ENCODE data around the gene MAP3K2. TPM values are rescaled to one million over a fixed set of nuclear protein-coding genes. Genes with fewer than 3 reads are reported as not detected.
A peak's percentile ranks its signal among the peaks of the same experiment; 100 is the strongest.

MAP3K2 gene
- total RNA-seq, 1 donor from 2014 or later: 27.9 TPM

DNA sequence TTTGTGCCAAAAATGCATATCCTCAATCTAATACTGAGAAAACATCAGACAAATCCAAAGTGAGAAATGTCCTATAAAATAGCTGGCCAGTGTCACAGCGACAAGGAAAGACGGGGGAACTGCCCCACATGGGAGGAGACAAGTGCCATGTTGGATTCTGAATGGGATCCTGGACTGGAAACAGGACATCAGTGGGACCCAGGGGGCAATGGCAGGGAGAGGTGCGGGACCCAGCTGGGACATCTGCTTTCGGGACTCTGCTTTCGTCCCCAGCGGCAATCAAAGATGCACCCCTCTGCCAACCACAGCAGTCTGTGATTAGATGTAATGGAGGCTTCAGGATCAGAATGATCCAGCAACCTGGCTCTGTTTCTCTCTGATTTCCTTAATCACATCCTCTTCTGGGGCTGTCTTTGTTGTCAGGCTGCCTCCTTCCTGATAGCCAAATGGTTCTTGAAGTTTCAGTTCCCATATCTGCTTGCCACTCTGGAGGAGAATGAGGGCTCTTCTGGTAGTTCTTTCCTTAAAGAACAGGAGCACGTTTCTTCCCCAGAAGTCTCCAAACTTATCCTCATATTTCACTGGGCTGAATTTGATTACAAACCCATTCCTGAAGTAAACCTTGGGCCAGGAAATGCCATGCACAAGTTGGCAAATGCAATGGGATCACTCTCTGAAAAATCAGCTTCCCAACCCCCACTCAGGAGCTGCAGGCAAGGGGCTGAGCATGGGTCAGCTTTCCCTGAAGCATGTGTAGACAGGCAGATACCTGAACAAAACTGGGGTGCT is 16.9 kb upstream of the MAP3K2 start:
- DNase-seq (ENCODE audit: low read depth) (no peak), FAIRE-seq (no peak)
- no peaks in the 10 kb centered on the region for H3K27me3 ChIP-seq (ENCODE audit: control insufficient read depth, insufficient read depth, low read length)
- no peak for TF ChIP-seq CTCF (IDR thresholded peaks at IDR 0.05; ENCODE audit: insufficient read depth, low read length, severe bottlenecking)
- no peak overlapping the region for H3K4me3 ChIP-seq (ENCODE audit: low read depth, low read length)
- no peaks in the 10 kb centered on the region for H3K36me3 ChIP-seq (ENCODE audit: control insufficient read depth, insufficient read depth, low read length)

GRCh38 chr2:127403460-127403859 is 15.7 kb upstream of the MAP3K2 start:
- Histone ChIP-seq H3K36me3 (ENCODE audit: control insufficient read depth, insufficient read depth, low read length) (no peaks in the 10 kb centered on the region), H3K27me3 (ENCODE audit: control insufficient read depth, insufficient read depth, low read length) (no peaks in the 10 kb centered on the region), H3K4me3 (ENCODE audit: low read depth, low read length) (no peak overlapping the region)
- DNase-seq (ENCODE audit: low read depth) (no peak), FAIRE-seq (no peak)
- no peak for TF ChIP-seq CTCF (IDR thresholded peaks at IDR 0.05; ENCODE audit: insufficient read depth, low read length, severe bottlenecking)

DNA sequence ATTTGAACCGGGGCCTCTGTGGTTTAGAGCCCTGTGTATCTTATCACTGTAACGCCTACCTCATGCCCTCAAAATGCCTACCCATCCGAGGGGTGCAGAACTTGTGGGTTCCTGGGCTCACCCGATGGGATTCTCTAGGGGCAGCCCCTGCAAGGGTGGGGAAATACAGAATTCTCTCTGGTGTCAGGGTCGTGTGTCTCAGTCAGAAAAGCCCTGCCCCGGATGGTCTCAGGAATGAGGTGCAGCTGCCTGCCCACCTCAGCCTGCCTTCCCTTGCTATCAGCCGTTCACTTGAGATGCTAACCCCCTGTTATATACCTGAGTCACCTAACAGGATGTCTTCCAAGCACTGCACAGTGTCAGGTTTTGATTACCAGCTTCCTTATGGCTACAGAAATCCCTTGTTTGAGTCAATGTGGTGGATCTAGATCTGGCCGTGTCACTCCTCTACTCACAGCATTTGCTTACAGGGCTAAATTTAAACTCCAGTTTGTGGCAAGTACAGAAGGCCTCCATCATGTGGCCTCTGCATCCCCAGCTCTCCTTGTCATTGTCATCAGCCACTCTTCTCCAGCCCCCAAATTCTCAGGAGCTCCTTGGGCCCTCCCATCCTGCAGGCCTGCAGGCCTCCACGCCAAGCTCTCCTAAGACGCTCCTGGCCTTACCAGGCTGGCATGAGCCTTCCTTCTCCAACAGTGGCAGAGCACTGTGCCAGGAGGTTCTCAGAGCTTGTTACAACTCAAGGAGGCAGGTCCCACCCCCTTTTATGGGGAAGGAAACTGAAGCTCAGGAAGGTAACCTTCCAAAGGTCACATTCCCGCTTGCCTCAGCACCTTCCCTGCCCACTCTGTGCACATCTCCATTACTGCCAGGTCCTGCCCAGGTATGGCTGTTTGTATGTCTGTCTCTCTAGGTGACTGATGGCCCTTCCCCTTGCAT is 14.3 kb upstream of the MAP3K2 start:
- no peak for FAIRE-seq
- no peak overlapping the region for H3K4me3 ChIP-seq (ENCODE audit: low read depth, low read length)
- DNase-seq (ENCODE audit: low read depth): peak; percentile 84
- no peaks in the 10 kb centered on the region for H3K27me3 ChIP-seq (ENCODE audit: control insufficient read depth, insufficient read depth, low read length)
- no peaks in the 10 kb centered on the region for H3K36me3 ChIP-seq (ENCODE audit: control insufficient read depth, insufficient read depth, low read length)
- no peak for TF ChIP-seq CTCF (IDR thresholded peaks at IDR 0.05; ENCODE audit: insufficient read depth, low read length, severe bottlenecking)

GRCh38 chr2:127400897-127401756 is 13.4 kb upstream of the MAP3K2 start:
- TF ChIP-seq CTCF (IDR thresholded peaks at IDR 0.05; ENCODE audit: insufficient read depth, low read length, severe bottlenecking): no peak
- no peak for FAIRE-seq
- no peaks in the 10 kb centered on the region for H3K27me3 ChIP-seq (ENCODE audit: control insufficient read depth, insufficient read depth, low read length)
- DNase-seq (ENCODE audit: low read depth): peak; percentile 96
- no peaks in the 10 kb centered on the region for H3K36me3 ChIP-seq (ENCODE audit: control insufficient read depth, insufficient read depth, low read length)
- H3K4me3 ChIP-seq (ENCODE audit: low read depth, low read length): no peak overlapping the region

DNA sequence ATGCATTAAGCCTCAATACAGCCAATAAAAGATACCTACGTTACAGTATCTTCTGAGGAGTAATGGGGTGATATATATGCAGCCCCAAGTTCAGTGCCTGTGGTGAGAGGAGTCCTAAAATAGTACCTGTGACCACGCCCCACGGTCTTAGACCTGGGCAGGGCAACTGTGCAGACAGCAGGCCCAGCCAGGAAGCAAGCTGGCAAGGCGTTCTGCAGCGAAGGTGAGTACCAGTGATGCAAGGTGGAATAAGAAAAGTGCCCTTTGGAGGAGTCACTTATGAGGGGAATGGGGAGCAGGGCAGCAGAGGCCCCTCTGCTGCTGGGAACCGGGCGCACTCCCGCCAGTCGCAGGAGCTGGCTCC is 12.7 kb upstream of the MAP3K2 start:
- DNase-seq (ENCODE audit: low read depth) (peak; percentile 31), FAIRE-seq (no peak)
- no peak for TF ChIP-seq CTCF (IDR thresholded peaks at IDR 0.05; ENCODE audit: insufficient read depth, low read length, severe bottlenecking)
- Histone ChIP-seq H3K4me3 (ENCODE audit: low read depth, low read length) (no peak overlapping the region), H3K27me3 (ENCODE audit: control insufficient read depth, insufficient read depth, low read length) (no peaks in the 10 kb centered on the region), H3K36me3 (ENCODE audit: control insufficient read depth, insufficient read depth, low read length) (no peaks in the 10 kb centered on the region)

Data from bronchial epithelial cell (primary cell).